B cell (primary cell): ENCODE measurements around the gene C4orf46. TPM values are rescaled to one million over a fixed set of nuclear protein-coding genes. Genes with fewer than 3 reads are reported as not detected.

Experiments
- ATAC-seq: fragments of 200-7000 bp; cut with Tn5 transposase; one replicate; pipeline ENCODE4 v1.10.0; 2021; ENCODE audit warnings: low read depth, mild to moderate bottlenecking, moderate number of reproducible peaks, moderate library complexity
- CTCF ChIA-PET: fragments of 350-600 bp; sonication (Branson Sonifier 250); formaldehyde crosslinking; loops from one replicate; lab custom pipeline; 2021; ENCODE audit warnings: antibody characterized with exemption, inconsistent platforms; lab: Charles Lee
- POLR2A ChIA-PET: fragments of 350-600 bp; sonication (Branson Sonifier 250); formaldehyde crosslinking; loops from one replicate; lab custom pipeline; 2021; ENCODE audit warnings: antibody characterized with exemption; lab: Charles Lee
- DNase-seq: peaks from one replicate; pipeline ENCODE4 v3.0.0; 2013
- H2AFZ ChIP-seq: 2 replicates; pipeline ENCODE4 v1.6.1; 2012; ENCODE audit warnings: mild to moderate bottlenecking, low read depth, low read length; ENCODE audit not compliant: insufficient read depth, poor library complexity, severe bottlenecking
- H3K27ac ChIP-seq, 2 donors: 1 replicate in 1 of 2; 2 replicates in 1 of 2; pipeline ENCODE4 v1.5.1; 2012 to 2013; ENCODE audit warnings: low read length in 2 of 2, mild to moderate bottlenecking in 2 of 2, moderate library complexity in 1 of 2
- H3K27me3 ChIP-seq, 4 experiments: fragments of 200-600 bp in 1 of 4; sonication (generic) in 1 of 4; replicated peaks in 1 of 4; 1 replicate in 2 of 4; 2 replicates in 2 of 4; pipeline versions ENCODE4 v1.6.1 to v1.7.0; 2013 to 2016; ENCODE audit warnings: low read length in 3 of 4, mild to moderate bottlenecking in 2 of 4, mixed read lengths in 1 of 4, moderate library complexity in 1 of 4; ENCODE audit not compliant: insufficient read depth in 4 of 4, control insufficient read depth in 3 of 4; ENCODE audit errors: control extremely low read depth in 1 of 4
- H3K36me3 ChIP-seq, 2 experiments: replicated peaks in 1 of 2; 1 replicate in 1 of 2; 2 replicates in 1 of 2; pipeline versions ENCODE4 v1.6.1 to v1.7.1; 2013; ENCODE audit warnings: low read length in 1 of 2; ENCODE audit not compliant: insufficient read depth in 2 of 2, control insufficient read depth in 1 of 2; ENCODE audit errors: control extremely low read depth in 1 of 2, extremely low read depth in 1 of 2
- H3K4me1 ChIP-seq, 2 donors: fragments of 200-600 bp in 1 of 2; sonication (generic) in 1 of 2; 1 replicate in 1 of 2; 2 replicates in 1 of 2; pipeline versions ENCODE4 v1.5.1 to v1.6.1; 2013 to 2017; ENCODE audit warnings: low read length in 2 of 2; ENCODE audit not compliant: control insufficient read depth in 2 of 2, insufficient read depth in 2 of 2
- H3K4me2 ChIP-seq: replicated peaks from 2 replicates; pipeline ENCODE3; 2012; ENCODE audit warnings: mild to moderate bottlenecking, low read depth, low read length; ENCODE audit not compliant: poor library complexity, severe bottlenecking
- H3K4me3 ChIP-seq, 5 experiments: fragments of 200-600 bp in 1 of 5; sonication (generic) in 1 of 5; 1 replicate in 3 of 5; 2 replicates in 2 of 5; pipeline versions ENCODE4 v1.5.1 to v1.7.0; 2011 to 2016; ENCODE audit warnings: low read length in 4 of 5, mild to moderate bottlenecking in 4 of 5, low read depth in 2 of 5, control low read depth in 1 of 5, moderate library complexity in 1 of 5; ENCODE audit not compliant: insufficient read depth in 1 of 5; ENCODE audit errors: control extremely low read depth in 1 of 5, extremely low read depth in 1 of 5
- H3K79me2 ChIP-seq: fragments of 200-600 bp; sonication (generic); one replicate; pipeline ENCODE4 v1.6.0; 2016; ENCODE audit warnings: low read length; ENCODE audit not compliant: control insufficient read depth, insufficient read depth
- H3K9ac ChIP-seq: fragments of 200-600 bp; sonication (generic); 2 replicates; pipeline ENCODE4 v1.6.1; 2017; ENCODE audit warnings: mild to moderate bottlenecking, low read length, moderate library complexity
- H3K9me3 ChIP-seq, 3 donors: one replicate each; pipeline versions ENCODE4 v1.6.1 to v1.7.1; 2013; ENCODE audit warnings: low read length in 2 of 3; ENCODE audit not compliant: control insufficient read depth in 2 of 3, insufficient read depth in 1 of 3; ENCODE audit errors: control extremely low read depth in 1 of 3
- H4K20me1 ChIP-seq: 2 replicates; pipeline ENCODE4 v1.6.0; 2012; ENCODE audit warnings: mild to moderate bottlenecking, low read length; ENCODE audit not compliant: insufficient read depth, control insufficient read depth, poor library complexity, severe bottlenecking
- H3K27ac Mint-ChIP-seq: one replicate; pipeline ENCODE4 v1.8.0; 2021; ENCODE audit warnings: mixed read lengths
- H3K27me3 Mint-ChIP-seq: one replicate; pipeline ENCODE4 v1.8.0; 2021; ENCODE audit warnings: mixed read lengths
- H3K4me1 Mint-ChIP-seq: one replicate; pipeline ENCODE4 v1.8.0; 2021; ENCODE audit warnings: mixed read lengths
- H3K4me3 Mint-ChIP-seq: one replicate; pipeline ENCODE4 v1.8.0; 2021; ENCODE audit warnings: mixed read lengths
- H3K9me3 Mint-ChIP-seq: one replicate; pipeline ENCODE4 v1.8.0; 2022; ENCODE audit warnings: mixed read lengths; ENCODE audit not compliant: insufficient read depth
- CTCF ChIP-seq: fragments of 200-600 bp; IDR thresholded peaks from one replicate; pipeline ENCODE4 v1.8.0; 2022; ENCODE audit warnings: antibody characterized with exemption, mild to moderate bottlenecking
- EZH2 ChIP-seq: IDR thresholded peaks from 2 replicates; pipeline ENCODE4 v1.6.1; 2012; ENCODE audit warnings: borderline replicate concordance, low read depth, mild to moderate bottlenecking, moderate library complexity, low read length; ENCODE audit not compliant: insufficient read depth, poor library complexity, severe bottlenecking
- WGBS: methylation state at CpG from one replicate; pipeline ENCODE4 v1.1.5; 2013; ENCODE audit warnings: missing lambda C conversion rate; ENCODE audit not compliant: insufficient coverage; 5-methylcytosine and 5-hydroxymethylcytosine counted together
- intact Hi-C: fragments of 100-400 bp; cut with micrococcal nuclease; formaldehyde crosslinking; loops from one replicate; pipeline ENCODE4 v1.10.0; 2022
- polyA plus RNA-seq: library from polyadenylated mRNA; depleted of rRNA; stranded (reverse); fragments of >200 nt; gene quantifications from 2 replicates; pipeline ENCODE4 v1.2.3, GENCODE V29; 2012
- total RNA-seq, 2 donors: library from RNA; stranded (reverse); fragments of 120-200 nt in 1 of 2; gene quantifications; 1 replicate in 1 of 2; 2 replicates in 1 of 2; pipeline versions ENCODE4 v1.2.3 to v1.2.4, GENCODE V29; 2013 to 2022

Gene C4orf46
- total and polyA plus RNA-seq, 2 donors (not counting 1 experiment from before 2014, with no cell fraction given) = 3.8 to 4.6 TPM

- Histone ChIP-seq H3K9ac (no peak overlapping the region), H3K36me3 (no peaks in the 10 kb centered on the region), H3K4me1 (no peaks in the 10 kb centered on the region), H3K4me2 (no peak overlapping the region), H3K79me2 (no peaks in the 10 kb centered on the region), H3K27ac (no peak overlapping the region), H3K4me3 (no peak overlapping the region), H4K20me1 (no peaks in the 10 kb centered on the region), H3K27me3 (no peaks in the 10 kb centered on the region), H2AFZ (no peak overlapping the region), H3K9me3 (no peaks in the 10 kb centered on the region)
- TF ChIP-seq CTCF = no peak
- TF ChIP-seq EZH2 = no peak
- intact Hi-C loops = no loop called here
- Mint-ChIP-seq H3K9me3 (no peaks in the 10 kb centered on the region), H3K27me3 (peaks cover 29% of the 10 kb centered on the region), H3K4me3 (no peak overlapping the region), H3K4me1 (peaks cover 6% of the 10 kb centered on the region), H3K27ac (no peak overlapping the region)
- no peak for DNase-seq
- CTCF ChIA-PET = no interaction called here
- no peak for ATAC-seq
- POLR2A ChIA-PET = no interaction called here
- WGBS = 95% methylated on average over 11 of the region's 11 CpGs
These were observed 14.4 kb downstream of the C4orf46 start for GRCh38 chr4:158657291-158657690.

- H3K36me3 ChIP-seq = no peaks in the 10 kb centered on the region
- Mint-ChIP-seq H3K27me3 (peaks cover 29% of the 10 kb centered on the region), H3K4me1 (peaks cover 6% of the 10 kb centered on the region), H3K27ac (no peak overlapping the region), H3K4me3 (no peak overlapping the region), H3K9me3 (no peaks in the 10 kb centered on the region)
- no CpG with 5 or more reads among the region's 1 CpG for WGBS
- ChIA-PET POLR2A (no interaction called here), CTCF (no interaction called here)
- intact Hi-C loops = no loop called here
- no peak overlapping the region for H3K9ac ChIP-seq
- no peaks in the 10 kb centered on the region for H3K9me3 ChIP-seq
- no peak overlapping the region for H3K27ac ChIP-seq
- no peaks in the 10 kb centered on the region for H3K4me1 ChIP-seq
- TF ChIP-seq EZH2 (no peak), CTCF (no peak)
- no peaks in the 10 kb centered on the region for H3K79me2 ChIP-seq
- DNase-seq (no peak), ATAC-seq (no peak)
- no peaks in the 10 kb centered on the region for H4K20me1 ChIP-seq
- no peaks in the 10 kb centered on the region for H3K27me3 ChIP-seq
- H2AFZ ChIP-seq = no peak overlapping the region
- no peak overlapping the region for H3K4me2 ChIP-seq
- H3K4me3 ChIP-seq = no peak overlapping the region
These were observed 15.2 kb downstream of the C4orf46 start for GRCh38 chr4:158656439-158656838.
